ENCODE results near the gene PTMS. TPM values are rescaled to one million over a fixed set of nuclear protein-coding genes. Genes with fewer than 3 reads are reported as not detected.

Gene PTMS
- total RNA-seq (2022; extraction: Qiagen RNA extraction), result 703 to 949 TPM (median 926 TPM) in 5 replicates

GRCh38 chr12:6765634-6766581 lies at the start of gene PTMS:
TSS of gene PTMS (plus strand) at chr12:6766363. CDS start at chr12:6766706, 343 bp downstream.

GRCh38 chr12:6723607-6724408 lies 42.4 kb upstream of the PTMS start, which contains the start of gene COPS7A:
TSS of gene COPS7A (plus strand) at chr12:6724046. CDS start at chr12:6724657, 611 bp downstream.

GRCh38 chr12:6752921-6753771 lies 13.0 kb upstream of the PTMS start, which contains the start of gene MLF2:
TSS of gene MLF2 (minus strand) at chr12:6753141. CDS start at chr12:6752334, 807 bp downstream.

GRCh38 chr12:6772331-6772695 lies 6.2 kb downstream of the PTMS start, which contains the start of gene LAG3:
TSS of gene LAG3 (plus strand) at chr12:6772520. CDS start at chr12:6772853, 333 bp downstream.

GRCh38 chr12:6788972-6789924 lies 23.1 kb downstream of the PTMS start, which contains the start of gene CD4:
TSS of gene CD4 (plus strand) at chr12:6789528. CDS start at chr12:6800139, 10,611 bp downstream.

Other genes with a start within 250 kb of the PTMS start
- gene GAPDH, start 231.8 kb upstream of the PTMS start, total RNA-seq (2022; extraction: Qiagen RNA extraction), result 7,029 to 9,300 TPM (median 8,522 TPM) in 5 replicates
- gene IFFO1, start 210.3 kb upstream of the PTMS start, total RNA-seq (2022; extraction: Qiagen RNA extraction), result 1.6 to 2.5 TPM (median 2.2 TPM) in 5 replicates
- 91.7 to 109 TPM (median 98.4 TPM) in 5 replicates for gene NOP2, start 198.1 kb upstream of the PTMS start, total RNA-seq (2022; extraction: Qiagen RNA extraction)
- 59.8 to 76.6 TPM (median 62.8 TPM) in 5 replicates for gene CHD4, start 159.0 kb upstream of the PTMS start, total RNA-seq (2022; extraction: Qiagen RNA extraction)
- 0.38 to 0.97 TPM (median 0.66 TPM) in 5 replicates for gene LPAR5, start 130.4 kb upstream of the PTMS start, total RNA-seq (2022; extraction: Qiagen RNA extraction)
- 0.08 to 0.40 TPM (median 0.15 TPM) in 3 of 5 replicates, not detected in the others for gene ACRBP, start 118.9 kb upstream of the PTMS start, total RNA-seq (2022; extraction: Qiagen RNA extraction)
- gene ING4, start 103.2 kb upstream of the PTMS start, total RNA-seq (2022; extraction: Qiagen RNA extraction), result 13.8 to 19.8 TPM (median 15.7 TPM) in 5 replicates
- gene ZNF384, start 77.0 kb upstream of the PTMS start, total RNA-seq (2022; extraction: Qiagen RNA extraction), result 50.6 to 58.9 TPM (median 55.4 TPM) in 5 replicates
- gene PIANP, start 65.5 kb upstream of the PTMS start, total RNA-seq (2022; extraction: Qiagen RNA extraction), result 0.64 to 1.0 TPM (median 0.73 TPM) in 5 replicates
- 47.2 to 58.3 TPM (median 55.9 TPM) in 5 replicates for gene COPS7A, start 42.3 kb upstream of the PTMS start, total RNA-seq (2022; extraction: Qiagen RNA extraction)
- gene MLF2, start 13.2 kb upstream of the PTMS start, total RNA-seq (2022; extraction: Qiagen RNA extraction), result 252 to 312 TPM (median 307 TPM) in 5 replicates
- gene LAG3, start 6.2 kb downstream of the PTMS start, total RNA-seq (2022; extraction: Qiagen RNA extraction), result 0.89 to 2.3 TPM (median 1.4 TPM) in 5 replicates
- gene CD4, start 23.2 kb downstream of the PTMS start, total RNA-seq (2022; extraction: Qiagen RNA extraction), result not detected in 5 replicates
- 0.23 to 0.53 TPM (median 0.45 TPM) in 5 replicates for gene GPR162, start 55.5 kb downstream of the PTMS start, total RNA-seq (2022; extraction: Qiagen RNA extraction)
- 19.8 to 29.8 TPM (median 28.7 TPM) in 5 replicates for gene P3H3, start 62.0 kb downstream of the PTMS start, total RNA-seq (2022; extraction: Qiagen RNA extraction)
- 1.2 to 2.3 TPM (median 1.9 TPM) in 5 replicates for gene GNB3, start 74.6 kb downstream of the PTMS start, total RNA-seq (2022; extraction: Qiagen RNA extraction)
- gene CDCA3, start 84.9 kb downstream of the PTMS start, total RNA-seq (2022; extraction: Qiagen RNA extraction), result 71.5 to 81.3 TPM (median 75.3 TPM) in 5 replicates
- gene USP5, start 85.8 kb downstream of the PTMS start, total RNA-seq (2022; extraction: Qiagen RNA extraction), result 74.8 to 79.3 TPM (median 76.6 TPM) in 5 replicates
- 1,486 to 1,673 TPM (median 1,653 TPM) in 5 replicates for gene TPI1, start 101.2 kb downstream of the PTMS start, total RNA-seq (2022; extraction: Qiagen RNA extraction)
- gene SPSB2, start 106.9 kb downstream of the PTMS start, total RNA-seq (2022; extraction: Qiagen RNA extraction), result 23.1 to 34.6 TPM (median 32.3 TPM) in 5 replicates
- gene LRRC23, start 138.5 kb downstream of the PTMS start, total RNA-seq (2022; extraction: Qiagen RNA extraction), result 16.4 to 19.0 TPM (median 18.3 TPM) in 5 replicates
- 35.9 to 40.2 TPM (median 37.3 TPM) in 5 replicates for gene ENO2, start 148.2 kb downstream of the PTMS start, total RNA-seq (2022; extraction: Qiagen RNA extraction)
- 48.7 to 75.7 TPM (median 72.9 TPM) in 5 replicates for gene ATN1, start 161.6 kb downstream of the PTMS start, total RNA-seq (2022; extraction: Qiagen RNA extraction)
- gene RNU7-1, start 177.5 kb downstream of the PTMS start, total RNA-seq (2022; extraction: Qiagen RNA extraction), result not detected in 5 replicates
- gene C12orf57, start 177.7 kb downstream of the PTMS start, total RNA-seq (2022; extraction: Qiagen RNA extraction), result 275 to 319 TPM (median 310 TPM) in 5 replicates
- 7.9 to 13.5 TPM (median 11.7 TPM) in 5 replicates for gene PTPN6, start 185.0 kb downstream of the PTMS start, total RNA-seq (2022; extraction: Qiagen RNA extraction)
- gene PHB2, start 204.3 kb downstream of the PTMS start, total RNA-seq (2022; extraction: Qiagen RNA extraction), result 289 to 333 TPM (median 326 TPM) in 5 replicates
- gene EMG1, start 204.6 kb downstream of the PTMS start, total RNA-seq (2022; extraction: Qiagen RNA extraction), result 56.9 to 66.4 TPM (median 62.2 TPM) in 5 replicates